GM19043 (cell line): ENCODE data around the gene CYP1A2.

Experiments used
- ATAC-seq: cut with Tn5 transposase; IDR thresholded peaks from one replicate; pipeline ENCODE4 v1.9.1; 2021; ENCODE audit warnings: low read depth; ENCODE audit not compliant: unreplicated experiment

CYP1A2 gene

DNA sequence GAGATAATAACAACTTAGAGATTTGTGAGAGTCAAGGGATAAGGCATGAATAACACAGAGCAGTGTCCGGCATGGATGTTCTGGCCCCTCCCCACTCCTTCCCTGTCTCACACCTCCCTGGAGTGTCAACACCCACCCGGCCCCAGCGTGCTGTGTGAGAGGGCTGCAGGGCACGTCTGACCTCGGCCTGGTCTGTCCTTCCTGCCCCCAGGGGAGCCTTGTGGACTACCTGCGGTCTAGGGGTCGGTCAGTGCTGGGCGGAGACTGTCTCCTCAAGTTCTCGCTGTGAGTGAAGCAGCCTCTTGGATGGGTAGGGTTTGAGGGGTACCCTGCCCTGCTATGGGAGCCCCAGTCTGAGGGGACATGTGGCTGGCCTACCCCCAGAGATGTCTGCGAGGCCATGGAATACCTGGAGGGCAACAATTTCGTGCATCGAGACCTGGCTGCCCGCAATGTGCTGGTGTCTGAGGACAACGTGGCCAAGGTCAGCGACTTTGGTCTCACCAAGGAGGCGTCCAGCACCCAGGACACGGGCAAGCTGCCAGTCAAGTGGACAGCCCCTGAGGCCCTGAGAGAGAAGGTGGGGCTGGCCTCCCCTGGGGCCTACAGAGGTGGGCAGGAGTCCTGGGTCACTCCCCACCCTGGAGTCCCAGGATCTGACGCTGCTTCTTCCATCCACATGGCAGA, 52.8 kb downstream of the CYP1A2 start:
- no peak for ATAC-seq

DNA sequence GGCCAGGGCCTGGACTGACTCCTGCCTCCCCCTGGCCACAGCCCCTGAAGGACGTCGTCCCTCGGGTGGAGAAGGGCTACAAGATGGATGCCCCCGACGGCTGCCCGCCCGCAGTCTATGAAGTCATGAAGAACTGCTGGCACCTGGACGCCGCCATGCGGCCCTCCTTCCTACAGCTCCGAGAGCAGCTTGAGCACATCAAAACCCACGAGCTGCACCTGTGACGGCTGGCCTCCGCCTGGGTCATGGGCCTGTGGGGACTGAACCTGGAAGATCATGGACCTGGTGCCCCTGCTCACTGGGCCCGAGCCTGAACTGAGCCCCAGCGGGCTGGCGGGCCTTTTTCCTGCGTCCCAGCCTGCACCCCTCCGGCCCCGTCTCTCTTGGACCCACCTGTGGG, 53.6 kb downstream of the CYP1A2 start:
- ATAC-seq: no peak

DNA sequence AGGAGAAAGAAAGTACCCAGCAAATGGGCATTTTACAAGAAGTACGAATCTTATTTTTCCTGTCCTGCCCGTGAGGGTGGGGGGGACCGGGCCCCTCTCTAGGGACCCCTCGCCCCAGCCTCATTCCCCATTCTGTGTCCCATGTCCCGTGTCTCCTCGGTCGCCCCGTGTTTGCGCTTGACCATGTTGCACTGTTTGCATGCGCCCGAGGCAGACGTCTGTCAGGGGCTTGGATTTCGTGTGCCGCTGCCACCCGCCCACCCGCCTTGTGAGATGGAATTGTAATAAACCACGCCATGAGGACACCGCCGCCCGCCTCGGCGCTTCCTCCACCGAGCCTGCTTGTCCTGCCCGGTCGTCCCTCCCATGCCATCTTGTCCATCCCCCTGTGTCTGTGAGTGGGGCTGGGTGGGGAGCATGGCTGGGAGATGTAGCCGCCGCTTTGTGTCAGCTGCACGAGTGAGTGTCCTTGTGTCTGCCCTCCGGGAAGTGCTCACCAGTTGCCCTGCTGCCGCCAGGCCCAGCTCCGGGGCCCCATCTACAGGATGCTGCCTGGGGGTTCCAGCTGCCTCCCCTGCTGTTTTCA, 54.3 kb downstream of the CYP1A2 start:
- no peak for ATAC-seq

DNA sequence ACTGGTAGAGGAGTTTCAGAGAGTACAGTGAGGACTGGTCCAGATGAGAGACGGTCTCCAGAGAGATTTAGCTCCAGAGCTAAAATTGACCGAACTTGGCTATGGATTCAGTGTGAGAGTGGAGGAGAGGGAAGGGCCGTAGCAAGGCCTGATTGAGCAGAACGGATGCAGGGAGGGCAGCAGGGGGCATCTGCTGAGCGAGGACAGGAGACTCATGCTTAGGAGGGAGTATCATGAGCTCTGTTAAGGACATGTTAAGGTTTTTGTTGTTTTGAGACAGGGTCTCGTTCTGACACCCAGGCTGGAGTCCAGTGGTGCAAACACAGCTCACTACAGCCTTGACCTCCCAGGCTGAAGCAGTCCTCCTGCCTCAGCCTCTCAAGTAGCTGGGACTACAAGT, 56.3 kb downstream of the CYP1A2 start:
- no peak for ATAC-seq
